CD4-positive, alpha-beta T cell treated with Interleukin-21 for 1 hour (primary cell): ENCODE data around the gene SETMAR.

Source experiments
- DNase-seq: peaks from one replicate; pipeline ENCODE4 v3.0.0-alpha.2; 2020

SETMAR gene

DNA sequence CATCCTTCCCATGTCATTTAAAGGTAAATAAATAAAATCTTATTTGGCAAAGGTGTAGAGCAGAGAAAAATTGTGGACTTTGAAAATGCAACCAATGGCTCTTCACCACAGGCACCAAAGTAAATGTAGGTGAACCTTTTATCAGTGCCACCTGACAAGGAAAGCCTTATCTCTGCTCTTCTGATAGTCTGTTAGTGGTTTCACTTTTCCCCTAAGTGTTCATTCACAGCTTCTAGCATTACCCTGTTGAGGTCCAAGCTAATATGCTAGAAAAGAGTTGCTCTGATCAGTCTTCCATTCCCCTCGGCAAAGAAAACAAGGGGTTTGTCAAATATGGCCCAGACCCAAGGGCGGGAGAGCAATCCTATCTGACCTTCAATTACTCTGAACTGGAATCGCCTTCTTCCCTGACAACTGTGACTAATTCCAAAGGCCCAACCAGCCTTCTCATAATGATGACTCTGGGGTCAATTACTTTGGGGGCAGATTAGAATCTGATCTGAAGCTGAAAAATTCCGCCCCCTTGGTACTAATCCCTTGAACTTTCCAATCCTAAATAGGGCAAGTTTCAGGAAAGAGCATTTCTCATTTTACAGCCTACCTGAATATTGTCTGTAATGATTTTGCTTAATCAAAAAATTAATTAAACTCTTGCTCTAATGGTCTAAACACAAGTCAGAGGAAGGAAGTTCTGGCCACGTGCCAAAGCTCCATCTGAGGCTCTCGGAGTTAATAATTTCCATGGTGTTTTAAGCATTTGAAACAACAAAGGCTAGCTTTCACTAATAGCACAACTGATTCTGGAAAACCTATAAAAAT, 52.4 kb downstream of the SETMAR start:
- DNase-seq = no peak

DNA sequence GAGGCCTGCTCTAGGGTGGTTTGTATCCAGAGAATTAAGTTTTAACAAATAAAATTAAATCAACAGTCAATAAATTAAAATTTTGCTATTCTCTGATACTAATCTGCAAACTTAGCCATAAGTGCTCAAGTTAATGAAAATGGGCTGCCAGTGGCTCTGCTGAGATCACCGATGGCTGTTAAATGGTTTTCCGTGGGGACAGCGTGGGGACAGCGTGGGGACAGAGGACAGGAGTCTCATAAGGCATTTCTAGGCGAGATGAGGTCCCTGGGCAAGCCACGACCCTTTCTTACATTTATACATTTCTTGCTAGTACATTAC, 53.0 kb downstream of the SETMAR start:
- DNase-seq = no peak

DNA sequence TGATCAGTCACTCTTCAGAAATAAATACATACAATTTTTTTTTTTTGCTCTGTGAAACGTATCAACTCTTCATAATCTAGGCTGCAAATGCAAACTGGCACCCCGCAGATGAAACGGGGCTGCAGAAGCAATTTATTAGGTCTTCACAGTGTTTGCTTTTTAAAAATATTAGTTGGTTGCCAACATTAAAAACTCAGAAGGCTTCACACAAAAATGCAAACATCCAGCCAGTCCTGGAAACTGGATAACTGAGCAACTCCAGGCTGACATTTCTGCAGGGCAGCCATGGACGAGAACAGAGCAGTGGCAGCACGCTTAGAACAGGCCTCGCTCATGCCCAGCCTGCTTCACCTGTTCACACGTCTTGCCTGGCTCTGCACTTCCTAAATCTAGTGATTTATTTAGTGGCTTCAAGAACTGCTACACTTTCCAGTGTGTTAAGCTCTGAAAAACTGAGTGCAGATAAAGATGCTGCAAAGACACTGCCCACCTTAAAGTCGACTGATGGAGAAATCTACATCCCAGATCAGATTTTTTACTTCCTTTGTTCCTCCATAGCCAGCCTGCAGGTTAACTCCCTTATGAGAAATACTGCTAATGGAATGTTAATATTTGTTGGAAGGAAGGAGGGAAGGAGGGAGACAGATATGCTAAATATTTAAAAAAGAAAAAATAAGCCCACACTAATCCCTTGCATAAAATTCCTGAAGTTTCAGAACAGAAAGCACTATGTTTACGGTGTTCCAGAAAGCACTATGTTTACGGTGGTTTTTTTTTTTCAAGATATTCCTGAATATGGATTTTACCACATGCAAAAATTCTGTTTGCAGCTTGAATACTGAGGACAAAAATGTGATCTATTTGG, 53.6 kb downstream of the SETMAR start:
- DNase-seq = no peak

DNA sequence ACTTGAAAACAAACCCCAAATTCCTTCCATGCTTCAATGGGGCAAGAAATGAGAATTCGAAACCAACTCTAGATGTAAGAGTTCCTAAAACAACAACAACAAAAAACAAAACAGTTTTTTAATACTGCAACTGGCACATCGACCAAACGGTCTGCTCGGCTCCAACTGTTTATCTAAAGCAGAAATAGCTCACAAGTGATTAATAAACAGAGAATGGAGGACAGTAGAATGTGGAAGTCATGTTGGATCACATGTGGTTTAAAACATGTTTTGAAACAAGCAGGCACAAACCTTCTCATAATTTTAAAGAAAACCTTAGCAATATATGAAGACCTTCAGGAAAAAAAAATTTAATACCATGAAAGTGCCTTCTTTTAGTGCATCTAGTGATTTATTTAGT, 55.1 kb downstream of the SETMAR start:
- no peak for DNase-seq

DNA sequence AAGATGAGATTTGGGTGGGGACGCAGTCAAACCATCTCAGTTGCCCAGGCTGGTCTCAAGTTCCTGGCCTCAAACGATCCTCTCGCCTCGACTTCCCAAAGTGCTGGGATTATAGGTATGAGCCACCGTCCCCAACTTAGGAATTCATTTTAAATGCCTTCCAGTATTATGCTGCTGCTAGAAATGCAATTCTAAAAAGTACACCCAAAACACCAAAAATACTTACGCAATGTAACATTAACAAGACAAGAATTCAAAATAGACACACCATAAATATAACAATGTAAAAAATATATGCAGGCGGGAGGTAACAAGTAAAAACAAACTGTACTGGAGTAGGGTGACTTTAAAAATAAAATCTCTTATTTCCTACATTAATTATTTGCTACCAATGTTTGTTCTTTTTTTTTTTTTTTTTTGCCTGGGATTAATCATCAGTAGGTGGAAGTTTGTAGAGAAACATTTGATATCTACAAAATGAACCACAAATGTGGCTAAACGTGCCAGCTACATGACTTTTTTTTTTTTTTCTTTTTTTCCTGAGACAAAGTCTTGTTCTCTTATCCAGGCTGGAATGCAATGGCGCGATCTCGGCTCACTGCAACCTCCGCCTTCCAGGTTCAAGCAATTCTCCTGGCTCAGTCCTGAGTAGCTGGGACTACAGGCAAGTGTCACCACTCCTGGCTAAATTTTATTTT, 56.8 kb downstream of the SETMAR start:
- no peak for DNase-seq

DNA sequence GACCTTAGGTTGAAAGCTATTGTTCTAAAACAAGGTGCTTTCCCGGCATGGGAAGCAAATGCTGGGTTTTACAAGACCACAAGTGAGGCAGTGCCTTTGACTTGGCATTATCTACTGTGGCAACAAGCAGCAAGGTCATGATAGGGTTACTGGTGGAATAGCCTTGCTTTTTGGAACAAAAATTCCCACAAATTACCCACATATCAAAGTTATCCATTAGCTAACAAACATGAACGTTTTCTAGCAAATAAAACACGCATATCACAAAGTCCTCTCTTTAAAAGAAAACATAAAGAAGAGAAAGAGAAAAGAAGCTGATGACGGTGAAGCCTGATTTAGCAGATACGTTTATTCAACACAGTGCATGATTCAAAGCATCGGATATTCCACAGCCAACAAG, 57.6 kb downstream of the SETMAR start:
- DNase-seq = no peak

DNA sequence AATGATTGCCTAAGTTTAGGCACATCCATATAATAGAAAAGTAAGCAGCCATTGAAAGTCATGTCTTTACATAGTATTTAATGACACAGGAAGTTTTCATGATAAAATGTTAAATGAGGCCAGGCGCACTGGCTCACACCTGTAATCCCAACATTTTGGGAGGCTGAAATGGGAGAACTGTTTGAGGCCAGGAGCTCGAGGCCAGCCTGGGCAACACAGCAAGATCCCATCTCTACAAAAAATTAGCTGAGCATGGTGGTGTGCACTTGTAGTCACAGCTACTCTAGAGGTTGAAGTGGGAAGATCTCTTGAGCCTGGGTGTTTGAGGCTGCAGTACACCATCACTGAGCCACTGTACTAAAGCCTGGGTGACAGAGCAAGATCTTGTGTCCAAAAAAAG, 59.4 kb downstream of the SETMAR start:
- DNase-seq = no peak
